ENCODE results near the gene BAMBI.

DNA sequence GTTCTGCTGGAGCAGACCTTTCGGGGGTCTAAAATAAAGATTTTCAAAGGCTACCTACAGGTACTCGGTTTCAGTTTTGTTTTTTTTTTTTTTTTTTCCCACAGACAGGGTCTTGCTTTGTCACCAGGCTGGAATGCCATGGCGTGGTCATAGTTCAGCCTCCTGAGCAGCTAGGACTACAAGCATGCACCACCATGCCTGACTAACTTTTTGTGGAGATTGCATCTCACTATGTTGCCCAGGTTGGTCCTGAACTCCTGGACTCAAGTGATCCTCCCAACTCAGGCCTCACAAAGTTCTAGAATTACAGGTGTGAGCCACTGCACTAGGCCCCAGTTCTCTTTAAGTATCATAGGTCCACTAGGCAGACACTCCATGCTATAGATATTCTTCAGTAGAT lies 34.5 kb downstream of the BAMBI start:
- TF ChIP-seq, protein P1, sequence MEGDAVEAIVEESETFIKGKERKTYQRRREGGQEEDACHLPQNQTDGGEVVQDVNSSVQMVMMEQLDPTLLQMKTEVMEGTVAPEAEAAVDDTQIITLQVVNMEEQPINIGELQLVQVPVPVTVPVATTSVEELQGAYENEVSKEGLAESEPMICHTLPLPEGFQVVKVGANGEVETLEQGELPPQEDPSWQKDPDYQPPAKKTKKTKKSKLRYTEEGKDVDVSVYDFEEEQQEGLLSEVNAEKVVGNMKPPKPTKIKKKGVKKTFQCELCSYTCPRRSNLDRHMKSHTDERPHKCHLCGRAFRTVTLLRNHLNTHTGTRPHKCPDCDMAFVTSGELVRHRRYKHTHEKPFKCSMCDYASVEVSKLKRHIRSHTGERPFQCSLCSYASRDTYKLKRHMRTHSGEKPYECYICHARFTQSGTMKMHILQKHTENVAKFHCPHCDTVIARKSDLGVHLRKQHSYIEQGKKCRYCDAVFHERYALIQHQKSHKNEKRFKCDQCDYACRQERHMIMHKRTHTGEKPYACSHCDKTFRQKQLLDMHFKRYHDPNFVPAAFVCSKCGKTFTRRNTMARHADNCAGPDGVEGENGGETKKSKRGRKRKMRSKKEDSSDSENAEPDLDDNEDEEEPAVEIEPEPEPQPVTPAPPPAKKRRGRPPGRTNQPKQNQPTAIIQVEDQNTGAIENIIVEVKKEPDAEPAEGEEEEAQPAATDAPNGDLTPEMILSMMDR (IDR thresholded peaks at IDR 0.05) = no peak
- TF ChIP-seq POLR2A (IDR thresholded peaks at IDR 0.05) = no peak
